Measurements from ENCODE around the gene MT1B.

DNA sequence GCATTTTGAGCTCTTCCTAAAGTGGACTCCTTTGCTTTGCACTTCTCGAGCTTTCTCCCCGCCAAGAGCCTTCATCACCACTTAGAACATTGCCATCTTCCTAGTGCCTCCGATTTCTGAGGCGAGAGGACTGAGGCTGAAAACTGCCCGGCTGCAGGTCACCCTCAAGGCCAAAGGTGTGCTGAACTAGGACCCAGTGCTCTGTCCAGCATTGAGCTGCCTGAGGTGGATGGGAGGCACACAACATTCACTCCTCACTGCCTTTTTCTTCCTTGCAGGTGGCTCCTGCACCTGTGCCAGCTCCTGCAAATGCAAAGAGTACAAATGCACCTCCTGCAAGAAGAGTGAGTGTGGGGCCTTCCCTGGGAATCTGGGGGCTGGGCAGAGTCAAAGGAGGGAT is 7.9 kb upstream of the MT1B start:
- TF ChIP-seq POLR2A (IDR thresholded peaks at IDR 0.05): no peak
- TF ChIP-seq, protein P1, sequence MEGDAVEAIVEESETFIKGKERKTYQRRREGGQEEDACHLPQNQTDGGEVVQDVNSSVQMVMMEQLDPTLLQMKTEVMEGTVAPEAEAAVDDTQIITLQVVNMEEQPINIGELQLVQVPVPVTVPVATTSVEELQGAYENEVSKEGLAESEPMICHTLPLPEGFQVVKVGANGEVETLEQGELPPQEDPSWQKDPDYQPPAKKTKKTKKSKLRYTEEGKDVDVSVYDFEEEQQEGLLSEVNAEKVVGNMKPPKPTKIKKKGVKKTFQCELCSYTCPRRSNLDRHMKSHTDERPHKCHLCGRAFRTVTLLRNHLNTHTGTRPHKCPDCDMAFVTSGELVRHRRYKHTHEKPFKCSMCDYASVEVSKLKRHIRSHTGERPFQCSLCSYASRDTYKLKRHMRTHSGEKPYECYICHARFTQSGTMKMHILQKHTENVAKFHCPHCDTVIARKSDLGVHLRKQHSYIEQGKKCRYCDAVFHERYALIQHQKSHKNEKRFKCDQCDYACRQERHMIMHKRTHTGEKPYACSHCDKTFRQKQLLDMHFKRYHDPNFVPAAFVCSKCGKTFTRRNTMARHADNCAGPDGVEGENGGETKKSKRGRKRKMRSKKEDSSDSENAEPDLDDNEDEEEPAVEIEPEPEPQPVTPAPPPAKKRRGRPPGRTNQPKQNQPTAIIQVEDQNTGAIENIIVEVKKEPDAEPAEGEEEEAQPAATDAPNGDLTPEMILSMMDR (IDR thresholded peaks at IDR 0.05): no peak
